T-cell (primary cell): Measurements from ENCODE around the gene OR2D3. TPM values are rescaled to one million over a fixed set of nuclear protein-coding genes. Genes with fewer than 3 reads are reported as not detected.
"Not testable (repeated sequence)": the region's sequence is repeated elsewhere in the genome, so short reads cannot be mapped to it uniquely, and the experiment has no call there.

Experiments
- ATAC-seq, 4 experiments: fragments of 200-7000 bp in 3 of 4; fragments of 150-1000 bp in 1 of 4; cut with Tn5 transposase; replicated peaks in 1 of 4; 1 replicate in 3 of 4; 2 replicates in 1 of 4; pipeline ENCODE4 v1.10.0; 2021; ENCODE audit warnings: moderate library complexity in 3 of 4, mild to moderate bottlenecking in 2 of 4, moderate number of reproducible peaks in 1 of 4
- CTCF ChIA-PET, 2 donors: fragments of 300-600 bp; sonication (Branson Sonifier 250); formaldehyde crosslinking; loops; one replicate each; lab custom pipeline; 2022; ENCODE audit warnings: antibody characterized with exemption in 2 of 2; lab: Charles Lee
- POLR2A ChIA-PET, 2 donors: fragments of 300-600 bp; sonication (Branson Sonifier 250); formaldehyde crosslinking; loops; one replicate each; lab custom pipeline; 2022; ENCODE audit warnings: antibody characterized with exemption in 2 of 2; lab: Charles Lee
- DNase-seq, 35 experiments: peaks; one replicate each; pipeline versions ENCODE4 v3.0.0 to v3.0.0-alpha.2; 2013 to 2023
- H3K27ac ChIP-seq: one replicate; pipeline ENCODE4 v1.5.1; 2013; ENCODE audit warnings: low read length
- H3K27me3 ChIP-seq, 2 experiments: replicated peaks in 1 of 2; 1 replicate in 1 of 2; 2 replicates in 1 of 2; pipeline versions ENCODE4 v1.6.1 to v1.7.0; 2013; ENCODE audit warnings: low read length in 1 of 2, mixed read lengths in 1 of 2; ENCODE audit not compliant: control insufficient read depth in 2 of 2, insufficient read depth in 2 of 2; ENCODE audit errors: extremely low read depth in 1 of 2
- H3K36me3 ChIP-seq, 2 donors: 1 replicate in 1 of 2; 2 replicates in 1 of 2; pipeline versions ENCODE4 v1.6.1 to v1.7.0; 2013; ENCODE audit warnings: low read length in 1 of 2; ENCODE audit not compliant: control insufficient read depth in 2 of 2, insufficient read depth in 1 of 2; ENCODE audit errors: extremely low read depth in 1 of 2
- H3K4me1 ChIP-seq, 2 experiments: 1 replicate in 1 of 2; 2 replicates in 1 of 2; pipeline versions ENCODE4 v1.6.1 to v1.7.0; 2013; ENCODE audit warnings: low read length in 2 of 2, mixed read lengths in 1 of 2; ENCODE audit not compliant: insufficient read depth in 2 of 2, control insufficient read depth in 1 of 2; ENCODE audit errors: extremely low read depth in 1 of 2
- H3K4me3 ChIP-seq, 2 donors: 1 replicate in 1 of 2; 2 replicates in 1 of 2; pipeline versions ENCODE4 v1.5.1 to v1.7.0; 2013; ENCODE audit warnings: mild to moderate bottlenecking in 2 of 2, low read length in 1 of 2, moderate library complexity in 1 of 2; ENCODE audit not compliant: control insufficient read depth in 1 of 2; ENCODE audit errors: extremely low read depth in 1 of 2
- H3K9me3 ChIP-seq: 2 replicates; pipeline ENCODE4 v1.7.0; 2013
- H3K27ac Mint-ChIP-seq, 2 donors: one replicate each; pipeline ENCODE4 v1.8.0; 2020 to 2021; ENCODE audit warnings: mild to moderate bottlenecking in 2 of 2, mixed read lengths in 2 of 2
- H3K27me3 Mint-ChIP-seq, 2 donors: one replicate each; pipeline ENCODE4 v1.8.0; 2021 to 2022; ENCODE audit warnings: mixed read lengths in 2 of 2
- H3K36me3 Mint-ChIP-seq: one replicate; pipeline ENCODE4 v1.8.0; 2021; ENCODE audit warnings: mixed read lengths
- H3K4me1 Mint-ChIP-seq, 3 donors: one replicate each; pipeline ENCODE4 v1.8.0; 2020 to 2022; ENCODE audit warnings: mixed read lengths in 3 of 3, mild to moderate bottlenecking in 1 of 3
- H3K4me3 Mint-ChIP-seq, 3 donors: one replicate each; pipeline ENCODE4 v1.8.0; 2020 to 2022; ENCODE audit warnings: mild to moderate bottlenecking in 3 of 3, mixed read lengths in 3 of 3, moderate library complexity in 3 of 3
- H3K9me3 Mint-ChIP-seq, 3 donors: one replicate each; pipeline ENCODE4 v1.8.0; 2020 to 2022; ENCODE audit warnings: mixed read lengths in 3 of 3
- WGBS: methylation state at CpG from one replicate; pipeline ENCODE4 v1.1.5; 2013; ENCODE audit warnings: missing lambda C conversion rate; ENCODE audit not compliant: insufficient coverage; 5-methylcytosine and 5-hydroxymethylcytosine counted together
- total RNA-seq, 35 experiments: library from RNA in 6 of 35; stranded (reverse) in 6 of 35; fragments of 120-200 nt in 1 of 35; gene quantifications; one replicate each; pipeline versions ENCODE4 v1.2.1 to v1.2.4 and lab custom pipeline; 2013 to 2026

The OR2D3 gene
- total RNA-seq, 5 donors from 2014 or later (not counting 1 experiment from before 2014, with no cell fraction given): not detected

GRCh38 chr11:6900327-6900999 lies 20.3 kb upstream of the OR2D3 start:
- no peak for DNase-seq

GRCh38 chr11:6904804-6905203 lies 16.0 kb upstream of the OR2D3 start:
- H3K4me1 Mint-ChIP-seq, H3K27me3 ChIP-seq, DNase-seq, H3K9me3 ChIP-seq, CTCF ChIA-PET, H3K4me1 ChIP-seq, H3K9me3 Mint-ChIP-seq, H3K36me3 ChIP-seq, H3K36me3 Mint-ChIP-seq, H3K27ac Mint-ChIP-seq, H3K27me3 Mint-ChIP-seq, H3K27ac ChIP-seq, H3K4me3 ChIP-seq, POLR2A ChIA-PET, H3K4me3 Mint-ChIP-seq, ATAC-seq: not testable (repeated sequence)
- 81% methylated on average over 10 of the region's 13 CpGs for WGBS

More at GRCh38 chr11:6900327-6900999, 20.3 kb upstream of the OR2D3 start:
- no peaks in the 10 kb centered on the region for H3K9me3 ChIP-seq
- WGBS: no CpG with 5 or more reads among the region's 2 CpGs
- CTCF ChIA-PET: interaction anchor here in 1 of 2 donors (0.6 kb wide), 1 partner anchor 37 kb away, joined by 12 read pairs; no protein-coding TSS in a partner anchor
- no peaks in the 10 kb centered on the region for H3K27me3 ChIP-seq
- no peak overlapping the region for H3K4me3 ChIP-seq
- H3K4me3 Mint-ChIP-seq: no peak overlapping the region
- no peak overlapping the region for H3K27ac Mint-ChIP-seq
- H3K36me3 Mint-ChIP-seq: no peaks in the 10 kb centered on the region
- POLR2A ChIA-PET: interaction anchor here in 1 of 2 donors (0.6 kb wide), 1 partner anchor 323 kb away, joined by 3 read pairs; no protein-coding TSS in a partner anchor
- H3K27me3 Mint-ChIP-seq: peaks cover 12 to 20% of the 10 kb centered on the region in 2 donors
- no peaks in the 10 kb centered on the region for H3K4me1 Mint-ChIP-seq
- H3K4me1 ChIP-seq: no peaks in the 10 kb centered on the region
- H3K9me3 Mint-ChIP-seq: no peaks in the 10 kb centered on the region
- H3K36me3 ChIP-seq: no peaks in the 10 kb centered on the region
- ATAC-seq: no peak
- no peak overlapping the region for H3K27ac ChIP-seq

DNA sequence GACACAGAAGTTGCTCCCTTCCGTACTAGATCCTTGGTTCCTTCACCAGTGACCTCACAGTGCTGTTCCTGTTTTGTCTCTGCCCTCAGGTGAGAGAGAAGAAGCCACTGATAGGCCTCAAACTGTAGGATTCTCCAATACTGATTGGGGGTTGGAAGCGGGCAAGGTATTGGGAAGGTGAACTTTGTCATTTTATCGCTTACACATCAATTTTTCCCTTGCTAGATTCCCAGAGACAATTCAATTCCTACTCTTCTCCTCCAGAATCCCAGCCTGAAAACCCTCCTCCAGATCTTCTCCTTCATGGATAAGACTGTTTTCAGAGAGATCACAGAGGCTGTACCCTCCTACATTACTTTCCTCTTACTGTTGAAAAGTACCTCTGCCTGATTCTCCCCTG lies 9.4 kb upstream of the OR2D3 start:
- Mint-ChIP-seq H3K27ac (no peak overlapping the region), H3K27me3 (no peaks in the 10 kb centered on the region), H3K4me3 (no peak overlapping the region), H3K9me3 (no peaks in the 10 kb centered on the region), H3K36me3 (no peaks in the 10 kb centered on the region), H3K4me1 (peaks cover 0 to 4% (median 2%) of the 10 kb centered on the region in 3 donors)
- no peak overlapping the region for H3K27ac ChIP-seq
- 83% methylated on average over 1 of the region's 3 CpGs for WGBS
- no peak overlapping the region for H3K4me3 ChIP-seq
- no peaks in the 10 kb centered on the region for H3K9me3 ChIP-seq
- POLR2A ChIA-PET: no interaction called here
- no peaks in the 10 kb centered on the region for H3K27me3 ChIP-seq
- CTCF ChIA-PET: no interaction called here
- no peak for ATAC-seq
- H3K4me1 ChIP-seq: no peaks in the 10 kb centered on the region
- H3K36me3 ChIP-seq: no peaks in the 10 kb centered on the region
- no peak for DNase-seq

DNA sequence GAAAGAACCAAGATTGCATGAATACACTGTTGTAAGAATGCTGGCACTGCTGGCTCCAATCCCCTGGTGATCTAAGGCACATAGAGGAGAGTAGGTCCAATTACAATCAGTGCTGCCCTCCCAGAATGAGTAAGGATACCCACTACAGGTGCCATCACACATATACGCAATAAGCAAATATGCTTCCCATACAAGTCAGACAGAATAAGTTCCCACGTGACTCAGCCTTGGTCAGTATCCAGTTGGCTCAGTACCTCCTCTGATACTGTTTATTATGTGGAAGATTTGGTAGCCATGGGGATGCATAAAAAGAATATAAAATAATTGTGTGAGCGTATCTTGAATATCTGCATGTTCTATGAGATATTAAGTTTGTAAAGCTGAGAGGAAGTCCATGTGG lies 8.9 kb upstream of the OR2D3 start:
- no peaks in the 10 kb centered on the region for H3K27me3 Mint-ChIP-seq
- no peak overlapping the region for H3K4me3 Mint-ChIP-seq
- no peak overlapping the region for H3K27ac ChIP-seq
- POLR2A ChIA-PET: no interaction called here
- no peak overlapping the region for H3K27ac Mint-ChIP-seq
- peaks cover 0 to 4% (median 2%) of the 10 kb centered on the region in 3 donors for H3K4me1 Mint-ChIP-seq
- H3K4me1 ChIP-seq: no peaks in the 10 kb centered on the region
- H3K9me3 ChIP-seq: no peaks in the 10 kb centered on the region
- 100% methylated on average over 1 of the region's 3 CpGs for WGBS
- ATAC-seq (no peak), DNase-seq (no peak)
- no peaks in the 10 kb centered on the region for H3K36me3 Mint-ChIP-seq
- H3K9me3 Mint-ChIP-seq: no peaks in the 10 kb centered on the region
- CTCF ChIA-PET: no interaction called here
- H3K27me3 ChIP-seq: no peaks in the 10 kb centered on the region
- no peaks in the 10 kb centered on the region for H3K36me3 ChIP-seq
- no peak overlapping the region for H3K4me3 ChIP-seq

- no peak for DNase-seq
- H3K36me3 Mint-ChIP-seq: no peaks in the 10 kb centered on the region
- Histone ChIP-seq H3K36me3 (no peaks in the 10 kb centered on the region), H3K9me3 (no peaks in the 10 kb centered on the region), H3K27ac (no peak overlapping the region), H3K4me1 (no peaks in the 10 kb centered on the region), H3K4me3 (no peak overlapping the region), H3K27me3 (no peaks in the 10 kb centered on the region)
- H3K9me3 Mint-ChIP-seq: peaks cover 0 to 5% (median 0%) of the 10 kb centered on the region in 3 donors
- H3K27me3 Mint-ChIP-seq: peaks cover 13 to 32% of the 10 kb centered on the region in 2 donors
- no peaks in the 10 kb centered on the region for H3K4me1 Mint-ChIP-seq
- no peak overlapping the region for H3K27ac Mint-ChIP-seq
- ATAC-seq: no peak
- POLR2A ChIA-PET: no interaction called here
- CTCF ChIA-PET: no interaction called here
- no peak overlapping the region for H3K4me3 Mint-ChIP-seq
- WGBS: no CpG with 5 or more reads among the region's 2 CpGs
Measured at GRCh38 chr11:6919698-6920097, 1.1 kb upstream of the OR2D3 start.

GRCh38 chr11:6925007-6925577 lies 4.3 kb downstream of the OR2D3 start:
- Mint-ChIP-seq H3K4me1 (peaks cover 19 to 25% (median 21%) of the 10 kb centered on the region in 3 donors), H3K4me3 (no peak overlapping the region), H3K27me3 (peaks cover 24 to 57% of the 10 kb centered on the region in 2 donors), H3K9me3 (peaks cover 0 to under 1% (median 0%) of the 10 kb centered on the region in 3 donors), H3K27ac (no peak overlapping the region), H3K36me3 (no peaks in the 10 kb centered on the region)
- Histone ChIP-seq H3K4me3 (no peak overlapping the region), H3K27me3 (peaks cover 0 to 14% of the 10 kb centered on the region in 2 experiments), H3K36me3 (no peaks in the 10 kb centered on the region), H3K4me1 (peaks cover 0 to 10% of the 10 kb centered on the region in 2 experiments), H3K27ac (no peak overlapping the region), H3K9me3 (no peaks in the 10 kb centered on the region)
- DNase-seq (no peak), ATAC-seq (no peak)
- ChIA-PET POLR2A (interaction anchor here in 1 of 2 donors (0.6 kb wide), 1 partner anchor 12 kb away, joined by 3 read pairs; no protein-coding TSS in a partner anchor), CTCF (interaction anchor here in 1 of 2 donors (0.6 kb wide), 1 partner anchor 464 kb away, joined by 3 read pairs; no protein-coding TSS in a partner anchor)
